Activated CD8-positive, alpha-beta memory T cell treated with anti-CD3 and anti-CD28 coated beads for 1 hour (primary cell): ENCODE results near the gene TNFAIP8L2.

Source experiments
- DNase-seq, 2 donors: peaks; one replicate each; pipeline ENCODE4 v3.0.0-alpha.2; 2020; ENCODE audit warnings: low read depth in 1 of 2; ENCODE audit errors: extremely low read depth in 1 of 2

The TNFAIP8L2 gene

GRCh38 chr1:151145304-151146071 lies 11.0 kb upstream of the TNFAIP8L2 start:
- no peak for DNase-seq

DNA sequence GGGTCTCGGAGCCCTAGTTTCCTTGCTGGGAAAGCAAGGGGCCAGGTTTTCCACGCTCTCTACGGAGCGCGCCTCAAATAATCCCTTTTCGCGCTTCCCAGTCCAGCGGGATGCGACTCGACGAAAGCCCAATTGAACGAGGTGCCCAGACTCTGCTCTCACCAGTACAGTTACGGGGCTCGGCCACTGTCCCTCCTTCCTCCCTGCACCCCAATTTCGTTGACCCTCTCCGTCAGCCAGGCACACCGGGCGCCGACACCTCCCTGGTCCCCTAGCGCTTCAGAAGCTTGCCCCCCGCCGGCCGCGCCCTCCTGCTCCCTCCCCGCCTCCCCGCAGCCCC lies 10.4 kb upstream of the TNFAIP8L2 start:
- DNase-seq: no peak

DNA sequence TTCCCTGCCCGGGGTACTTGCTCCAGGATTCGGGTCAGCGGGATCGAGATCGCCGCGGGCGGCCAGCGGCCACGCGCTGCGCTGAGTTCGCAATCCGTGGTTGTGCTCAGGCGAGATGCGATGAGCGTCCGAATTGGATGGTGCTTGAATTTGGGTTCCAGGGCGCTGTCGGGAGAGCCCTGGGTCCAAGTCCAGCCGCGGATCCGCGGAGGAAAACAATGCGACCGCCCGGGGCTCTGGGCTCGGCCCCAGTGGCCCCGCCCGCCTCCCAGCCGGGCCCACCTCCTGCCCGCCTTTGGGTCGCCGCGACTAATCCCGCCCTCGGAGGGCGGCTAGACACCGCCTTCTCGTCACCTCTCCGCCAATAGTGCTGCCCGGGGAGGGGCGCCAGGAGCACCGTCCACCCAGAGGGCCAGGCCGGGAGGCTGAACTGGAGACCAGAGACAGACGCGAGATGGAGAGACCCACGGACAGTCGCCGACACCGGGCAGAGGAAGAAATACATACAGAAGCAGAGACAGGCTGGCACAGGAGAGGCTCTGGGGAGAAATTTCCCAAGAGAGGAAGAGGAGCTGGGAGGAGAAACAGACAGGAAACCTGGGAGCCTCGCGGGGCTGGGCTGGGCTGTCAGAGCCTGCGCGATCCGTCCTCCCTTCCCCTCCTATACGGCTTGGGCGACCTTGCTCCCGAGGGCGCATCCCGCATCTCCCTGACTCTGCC lies 9.9 kb upstream of the TNFAIP8L2 start, which contains the start of gene SEMA6C:
SEMA6C (minus strand) TSS at position 220 of the 720 bp plus-strand sequence. CDS start 4,010 bp downstream, outside the sequence.
- DNase-seq: peak in 1 of 2 donors; percentile 79

DNA sequence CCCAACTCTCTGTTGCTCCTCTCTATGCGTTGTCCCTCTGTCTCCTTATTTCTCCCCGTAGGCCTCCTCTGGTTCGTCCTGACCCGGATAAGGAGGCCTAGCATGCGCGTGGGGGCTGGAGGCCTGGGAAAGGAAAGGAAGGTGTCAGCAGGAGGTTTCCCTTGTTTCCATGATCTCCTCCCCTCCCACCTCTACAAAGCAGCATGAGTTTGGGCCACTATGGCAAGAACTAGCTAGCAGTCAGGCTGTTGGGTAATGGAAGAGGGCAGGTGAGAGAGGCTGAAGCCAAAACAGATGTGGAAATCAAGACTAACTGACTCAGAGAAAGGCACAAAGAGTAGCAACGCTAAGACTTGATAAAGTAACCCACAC lies 9.3 kb upstream of the TNFAIP8L2 start:
- DNase-seq: no peak

GRCh38 chr1:151147665-151148064 lies 8.8 kb upstream of the TNFAIP8L2 start:
- no peak for DNase-seq

- DNase-seq: peak in 1 of 2 donors; percentile 33
Observed at GRCh38 chr1:151157067-151157531, 650 bp downstream of the TNFAIP8L2 start.

- no peak for DNase-seq
Observed at GRCh38 chr1:151158326-151158725, 1.9 kb downstream of the TNFAIP8L2 start.

GRCh38 chr1:151158751-151159251 lies 2.4 kb downstream of the TNFAIP8L2 start:
- no peak for DNase-seq

GRCh38 chr1:151159373-151159772 lies 2.9 kb downstream of the TNFAIP8L2 start:
- DNase-seq: no peak

- no peak for DNase-seq
Observed at GRCh38 chr1:151164732-151165280, 8.4 kb downstream of the TNFAIP8L2 start.

- no peak for DNase-seq
Observed at GRCh38 chr1:151165281-151165737, 8.9 kb downstream of the TNFAIP8L2 start.

- DNase-seq: peak; percentile 88 to 89
Observed at GRCh38 chr1:151165738-151166504, 9.5 kb downstream of the TNFAIP8L2 start, which contains the start of the genes LYSMD1 and SCNM1. LYSMD1 (minus strand) TSS chr1:151165902; CDS start chr1:151165258, 644 bp downstream. SCNM1 (plus strand) TSS chr1:151166144; CDS start chr1:151166153, 9 bp downstream.

- DNase-seq: no peak
Observed at GRCh38 chr1:151166505-151166956, 10.1 kb downstream of the TNFAIP8L2 start.

- no peak for DNase-seq
Observed at GRCh38 chr1:151167116-151167515, 10.7 kb downstream of the TNFAIP8L2 start.

DNA sequence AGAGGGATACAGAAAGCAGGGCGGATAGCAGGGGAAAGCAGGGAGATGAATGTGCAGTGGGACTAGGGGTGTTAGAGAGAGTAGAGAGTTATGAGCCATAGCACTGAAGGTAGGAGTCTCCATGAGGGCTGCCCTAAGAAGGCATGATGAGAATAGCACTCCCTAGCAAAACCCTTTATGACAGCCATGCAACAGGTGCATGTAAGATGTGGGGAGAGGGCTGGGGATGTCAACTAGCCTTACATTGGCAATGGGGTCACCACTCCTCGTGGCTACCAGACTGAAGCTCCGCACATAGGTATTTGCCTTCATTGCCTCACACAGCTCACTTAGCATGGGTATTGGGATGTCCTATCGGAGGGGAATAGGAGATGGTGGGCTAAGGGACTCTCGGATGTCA lies 14.7 kb downstream of the TNFAIP8L2 start:
- no peak for DNase-seq

- no peak for DNase-seq
Observed at GRCh38 chr1:151175041-151175741, 18.7 kb downstream of the TNFAIP8L2 start.

GRCh38 chr1:151175863-151176262 lies 19.4 kb downstream of the TNFAIP8L2 start, which contains the start of gene TMOD4:
TMOD4 (minus strand) TSS chr1:151175981; CDS start chr1:151174875, 1,106 bp downstream.
- no peak for DNase-seq

DNA sequence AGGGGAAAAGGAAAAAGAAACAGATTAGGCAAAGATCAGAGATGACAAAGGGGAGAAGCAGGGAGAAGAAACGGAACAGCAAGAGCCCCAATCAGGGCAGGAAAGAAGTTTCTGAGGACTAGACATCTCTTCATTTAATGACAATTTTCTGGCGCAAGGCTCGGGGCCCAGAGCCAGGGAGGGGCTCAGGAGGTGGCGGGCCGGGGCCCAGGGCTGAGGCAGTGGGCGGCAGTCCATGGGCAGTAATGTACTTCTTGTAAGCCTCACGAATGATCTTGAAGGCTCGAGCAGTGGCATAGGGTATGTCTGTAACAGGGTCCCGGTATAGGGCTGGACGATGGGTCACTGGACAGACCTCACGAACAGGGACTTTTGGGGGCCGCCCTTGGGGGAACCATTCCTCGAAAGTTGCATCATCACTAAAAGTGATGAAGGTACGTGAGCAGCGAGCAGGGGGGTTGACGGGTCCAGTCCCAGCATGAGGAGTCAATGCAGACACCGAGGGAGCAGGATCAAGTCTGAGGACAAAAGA lies 20.1 kb downstream of the TNFAIP8L2 start:
- DNase-seq: no peak

GRCh38 chr1:151184211-151184610 lies 27.8 kb downstream of the TNFAIP8L2 start:
- no peak for DNase-seq
